Panc1 (cell line): ENCODE results near the gene ATL2. TPM values are rescaled to one million over a fixed set of nuclear protein-coding genes. Genes with fewer than 3 reads are reported as not detected.

Experiments used
- ATAC-seq: fragments of 200-7000 bp; cut with Tn5 transposase; 2 replicates; pipeline ENCODE4 v1.9.1; 2020; ENCODE audit warnings: mild to moderate bottlenecking, moderate library complexity
- BruUV-seq: library from RNA; stranded (reverse); fragments of 400-500 nt; replicated peaks from 2 replicates; lab custom pipeline; 2021; lab: Mats Ljungman, UMichigan
- CTCF ChIA-PET: fragments of 300-600 bp; sonication (Branson Sonifier 250); formaldehyde crosslinking; loops from one replicate; lab custom pipeline; 2022; ENCODE audit warnings: antibody characterized with exemption; lab: Charles Lee
- POLR2A ChIA-PET: fragments of 300-600 bp; sonication (Branson Sonifier 250); formaldehyde crosslinking; loops from one replicate; lab custom pipeline; 2022; ENCODE audit warnings: antibody characterized with exemption; lab: Charles Lee
- DNase-seq: peaks from one replicate; pipeline ENCODE4 v3.0.0-alpha.2; 2010; ENCODE audit warnings: low read depth, low spot score
- H3K27ac ChIP-seq: 2 replicates; pipeline ENCODE4 v1.5.1; 2011; ENCODE audit warnings: mild to moderate bottlenecking, low read length, inconsistent platforms
- H3K27me3 ChIP-seq: fragments of 200-500 bp; sonication (Bioruptor generic); 2 replicates; pipeline ENCODE4 v1.6.0; 2014; ENCODE audit warnings: low read length, inconsistent platforms; ENCODE audit not compliant: control insufficient read depth, insufficient read depth
- H3K36me3 ChIP-seq: fragments of 200-500 bp; sonication (Bioruptor generic); 2 replicates; pipeline ENCODE4 v1.5.1; 2014; ENCODE audit warnings: inconsistent platforms, mild to moderate bottlenecking, low read length, moderate library complexity; ENCODE audit not compliant: control insufficient read depth, insufficient read depth
- H3K4me1 ChIP-seq: 2 replicates; pipeline ENCODE4 v1.5.1; 2011; ENCODE audit warnings: inconsistent platforms, mild to moderate bottlenecking, low read length, moderate library complexity; ENCODE audit not compliant: control insufficient read depth, insufficient read depth
- H3K4me3 ChIP-seq, 2 experiments: 2 replicates each; pipeline ENCODE4 v1.5.1; 2011 to 2012; ENCODE audit warnings: low read depth in 2 of 2, low read length in 2 of 2, mild to moderate bottlenecking in 2 of 2, inconsistent platforms in 1 of 2, moderate library complexity in 1 of 2
- H3K9me3 ChIP-seq: fragments of 200-500 bp; sonication (Bioruptor generic); 2 replicates; pipeline ENCODE4 v1.5.1; 2014; ENCODE audit warnings: low read depth, mild to moderate bottlenecking, inconsistent platforms, low read length, moderate library complexity; ENCODE audit not compliant: control insufficient read depth, insufficient read depth
- CTCF ChIP-seq: fragments of 450-650 bp; IDR thresholded peaks from 2 replicates; pipeline ENCODE4 v1.5.1; 2017; ENCODE audit warnings: mild to moderate bottlenecking
- POLR2AphosphoS5 ChIP-seq: IDR thresholded peaks from 2 replicates; pipeline ENCODE4 v1.6.1; 2012; ENCODE audit warnings: mild to moderate bottlenecking, low read depth, low read length, moderate library complexity
- REST ChIP-seq, 2 experiments: IDR thresholded peaks; 2 replicates each; pipeline ENCODE4 v1.6.1; 2011 to 2012; ENCODE audit warnings: low read depth in 2 of 2, control low read depth in 1 of 2, low read length in 1 of 2, mild to moderate bottlenecking in 1 of 2, moderate library complexity in 1 of 2; ENCODE audit not compliant: insufficient read depth in 1 of 2
- SIN3A ChIP-seq: IDR thresholded peaks from 2 replicates; pipeline ENCODE4 v1.6.1; 2012; ENCODE audit warnings: low read depth, mild to moderate bottlenecking, low read length, moderate library complexity, borderline replicate concordance; ENCODE audit not compliant: insufficient read depth
- TCF7L2 ChIP-seq: IDR thresholded peaks from 2 replicates; pipeline ENCODE4 v1.6.1; 2011; ENCODE audit warnings: mild to moderate bottlenecking, low read depth, low read length, inconsistent platforms
- in situ Hi-C: cut with HindIII; loops from 2 replicates; pipeline ENCODE4 v1.10.0; 2016; ENCODE audit warnings: low sequenced_read_pairs, low pct_unique_long_range_greater_than_20kb
- intact Hi-C: fragments of 100-400 bp; cut with micrococcal nuclease; formaldehyde crosslinking; loops from one replicate; pipeline ENCODE4 v1.10.0; 2022; ENCODE audit not compliant: unreplicated experiment
- total RNA-seq: library from RNA; stranded (reverse); gene quantifications from one replicate; pipeline ENCODE4 v1.2.1, GENCODE V29; 2021; ENCODE audit not compliant: unreplicated experiment

The ATL2 gene
- total RNA-seq, 1 experiment from 2014 or later: 78.7 TPM

GRCh38 chr2:38271697-38272096 is 105.4 kb downstream of the ATL2 start:
- in situ Hi-C loops: no loop called here
- DNase-seq (no peak), ATAC-seq (no peak)
- no peak overlapping the region for H3K4me3 ChIP-seq
- H3K27me3 ChIP-seq: no peaks in the 10 kb centered on the region
- CTCF ChIA-PET: interaction anchor here (0.7 kb wide), 1 partner anchor 195 kb away, joined by 6 read pairs; the partner anchor contains the start of gene CYP1B1
- TF ChIP-seq POLR2AphosphoS5 (no peak), TCF7L2 (no peak), SIN3A (no peak)
- no peaks in the 10 kb centered on the region for H3K9me3 ChIP-seq
- H3K27ac ChIP-seq: no peak overlapping the region
- intact Hi-C loops: loop anchor here (10.0 kb wide), 1 partner anchor 877 kb away; no protein-coding TSS in a partner anchor
- no peaks in the 10 kb centered on the region for H3K4me1 ChIP-seq
- no TSS peak for BruUV-seq
- H3K36me3 ChIP-seq: no peaks in the 10 kb centered on the region
- POLR2A ChIA-PET: interaction anchor here (0.5 kb wide), 1 partner anchor 855 kb away, joined by 7 read pairs; no protein-coding TSS in a partner anchor

GRCh38 chr2:38269421-38269820 is 107.7 kb downstream of the ATL2 start:
- CTCF ChIA-PET: no interaction called here
- in situ Hi-C loops: no loop called here

More at GRCh38 chr2:38269421-38269820, 107.7 kb downstream of the ATL2 start:
- POLR2A ChIA-PET: no interaction called here
- Histone ChIP-seq H3K9me3 (no peaks in the 10 kb centered on the region), H3K27ac (no peak overlapping the region), H3K4me3 (no peak overlapping the region), H3K36me3 (no peaks in the 10 kb centered on the region), H3K27me3 (no peaks in the 10 kb centered on the region), H3K4me1 (no peaks in the 10 kb centered on the region)
- intact Hi-C loops: no loop called here
- BruUV-seq: no TSS peak
- DNase-seq (no peak), ATAC-seq (no peak)
- no peak for TF ChIP-seq CTCF
- no peak for TF ChIP-seq TCF7L2
- TF ChIP-seq SIN3A: no peak
- TF ChIP-seq REST (IDR thresholded peaks at IDR 0.05; ENCODE audit: insufficient read depth in 1 of 2, low read depth in 2 of 2, low read length in 1 of 2): no peak
- no peak for TF ChIP-seq POLR2AphosphoS5
